Hepatocyte (in vitro differentiated cells): ENCODE results near the gene ZEB1.

ENCODE experiments used
- CTCF ChIP-seq: fragments of 200-600 bp; sonication (generic); IDR thresholded peaks from 2 replicates; pipeline ENCODE4 v1.5.1; 2016; ENCODE audit warnings: antibody characterized with exemption, mild to moderate bottlenecking; ENCODE audit not compliant: poor library complexity
- EZH2 ChIP-seq: fragments of 200-600 bp; sonication (generic); IDR thresholded peaks from 2 replicates; pipeline ENCODE4 v1.6.1; 2016; ENCODE audit warnings: antibody characterized with exemption, mild to moderate bottlenecking, borderline replicate concordance
- EZH2phosphoT487 ChIP-seq: fragments of 200-600 bp; sonication (generic); IDR thresholded peaks from one replicate; pipeline ENCODE4 v1.6.1; 2018; ENCODE audit warnings: antibody characterized with exemption, mild to moderate bottlenecking, low read depth, moderate library complexity; ENCODE audit not compliant: unreplicated experiment, severe bottlenecking

GRCh38 chr10:31426401-31426800 lies 107.4 kb downstream of the ZEB1 start:
- TF ChIP-seq CTCF: no peak
- TF ChIP-seq EZH2: no peak
- TF ChIP-seq EZH2phosphoT487: no peak
